LNCaP clone FGC (cell line): ENCODE measurements around the gene HSF5.
"Not testable (repeated sequence)": the region's sequence is repeated elsewhere in the genome, so short reads cannot be mapped to it uniquely, and the experiment has no call there.

Experiments
- DNase-seq: peaks from one replicate; pipeline ENCODE4 v3.0.0-alpha.2; 2011; ENCODE audit warnings: low read depth
- H3K4me3 ChIP-seq: 2 replicates; pipeline ENCODE4 v1.5.1; 2011; ENCODE audit warnings: mild to moderate bottlenecking, low read depth, low read length, control low read depth
- CTCF ChIP-seq: IDR thresholded peaks from 2 replicates; pipeline ENCODE4 v1.5.1; 2012; ENCODE audit warnings: mild to moderate bottlenecking; ENCODE audit not compliant: control insufficient read depth, insufficient read depth; ENCODE audit errors: extremely low read depth

HSF5 gene

GRCh38 chr17:58484600-58484999 lies 3.6 kb downstream of the HSF5 start:
- no peak for DNase-seq
- no peak for TF ChIP-seq CTCF
- H3K4me3 ChIP-seq, result no peak overlapping the region

- DNase-seq, H3K4me3 ChIP-seq: not testable (repeated sequence)
Measured at GRCh38 chr17:58481798-58482197, 6.4 kb downstream of the HSF5 start.

- no peak for TF ChIP-seq CTCF
- no peak for DNase-seq
- no peak overlapping the region for H3K4me3 ChIP-seq
Measured at GRCh38 chr17:58480090-58480489, 8.1 kb downstream of the HSF5 start.

- no peak for TF ChIP-seq CTCF
Measured at GRCh38 chr17:58476812-58477211, 11.4 kb downstream of the HSF5 start.

GRCh38 chr17:58475985-58476384 lies 12.2 kb downstream of the HSF5 start:
- TF ChIP-seq CTCF, result no peak
- no peak overlapping the region for H3K4me3 ChIP-seq
- no peak for DNase-seq

More at GRCh38 chr17:58476812-58477211, 11.4 kb downstream of the HSF5 start:
- no peak overlapping the region for H3K4me3 ChIP-seq
- no peak for DNase-seq

- TF ChIP-seq CTCF, result no peak
- no peak overlapping the region for H3K4me3 ChIP-seq
- DNase-seq, result no peak
Measured at GRCh38 chr17:58470356-58470755, 17.9 kb downstream of the HSF5 start.

GRCh38 chr17:58468944-58469343 lies 19.3 kb downstream of the HSF5 start:
- H3K4me3 ChIP-seq, result no peak overlapping the region
- DNase-seq, result no peak
- TF ChIP-seq CTCF, result no peak

- TF ChIP-seq CTCF, result no peak
- DNase-seq, result no peak
- no peak overlapping the region for H3K4me3 ChIP-seq
Measured at GRCh38 chr17:58455491-58455890, 32.7 kb downstream of the HSF5 start.
